Pancreas (tissue), 10 donors: ENCODE data around the gene KIF16B. TPM values are rescaled to one million over a fixed set of nuclear protein-coding genes. Genes with fewer than 3 reads are reported as not detected.

Source experiments
- ATAC-seq, 4 donors: fragments of 200-7000 bp; cut with Tn5 transposase; one replicate each; pipeline versions ENCODE4 v1.8.0 to v1.9.1; 2020; ENCODE audit warnings: mild to moderate bottlenecking in 4 of 4, moderate library complexity in 4 of 4
- DNase-seq, 6 donors: peaks; one replicate each; pipeline ENCODE4 v3.0.0-alpha.2; 2020
- FAIRE-seq: peaks from 2 replicates; lab custom pipeline; 2012; peaks lifted over from hg19 to GRCh38; lab: Jason Lieb, UNC
- H3K27ac ChIP-seq, 4 donors: fragments of 200-600 bp; sonication (generic); 1 replicate in 3 of 4; 2 replicates in 1 of 4; pipeline versions ENCODE4 v1.5.0 to v1.8.0; 2020
- H3K27me3 ChIP-seq, 4 donors: fragments of 200-600 bp; one replicate each; pipeline ENCODE4 v1.8.0; 2021
- H3K36me3 ChIP-seq, 3 donors: fragments of 200-600 bp; sonication (generic) in 1 of 3; one replicate each; pipeline versions ENCODE4 v1.5.0 to v1.8.0; 2020 to 2021
- H3K4me1 ChIP-seq, 3 donors: fragments of 200-600 bp; one replicate each; pipeline ENCODE4 v1.8.0; 2021
- H3K4me3 ChIP-seq, 4 donors: fragments of 200-600 bp; sonication (generic) in 2 of 4; one replicate each; pipeline versions ENCODE4 v1.5.0 to v1.8.0; 2020 to 2021
- H3K9me3 ChIP-seq, 4 donors: fragments of 200-600 bp; one replicate each; pipeline ENCODE4 v1.8.0; 2021
- WGBS, 2 donors: extraction: QIAGEN DNeasy Blood & Tissue Kit; methylation state at CpG; one replicate each; pipeline ENCODE4 v1.1.7; 2013; 5-methylcytosine and 5-hydroxymethylcytosine counted together
- intact Hi-C, 3 donors: fragments of 100-400 bp; cut with DNase I; formaldehyde crosslinking; loops; one replicate each; pipeline versions ENCODE4 v1.11.1 to v1.14.2; 2022
- polyA plus RNA-seq, 2 donors: library from polyadenylated mRNA; stranded (reverse); fragments of 200-250 nt; gene quantifications; one replicate each; pipeline ENCODE4 v1.2.3, GENCODE V29; 2013
- total RNA-seq, 6 donors: library from RNA; stranded (reverse); fragmentation: NEBNext Ultra II Directional in 4 of 6; extraction: Animal tissue kit (Norgen Biotek cat#: 25700) in 4 of 6; gene quantifications; one replicate each; pipeline versions ENCODE4 v1.2.1 to v1.2.4, GENCODE V29; 2021 to 2023
- TF ChIP-seq, protein P1 (sequence below), 4 donors: fragments of 200-600 bp; sonication (generic) in 3 of 4; IDR thresholded peaks; one replicate each; pipeline versions ENCODE4 v1.5.0 to v1.8.0; 2021; ENCODE audit warnings: antibody characterized with exemption in 4 of 4
- donor health status: healthy with polysubstance abuse.
- donor health status: DM: no; HTN: no; CAD: no; lungs with moderate emphysema.
- donor health status: DM: no; HTN: no; CAD: no.
- donor health status: control.
- donor health status: control.
- donor health status: Bipolar disorder and iron deficiency.
- donor health status: DM: yes; HTN: yes; CAD: no.
- donor health status: DM: no; HTN: no; CAD: no.
- donor health status: DM: no; HTN: no; CAD: no.
- donor health status: DM: yes; HTN: yes; CAD: no.

The KIF16B gene
- total and polyA plus RNA-seq, 8 donors, result 4.4 to 12.2 (median 7.3) TPM

DNA sequence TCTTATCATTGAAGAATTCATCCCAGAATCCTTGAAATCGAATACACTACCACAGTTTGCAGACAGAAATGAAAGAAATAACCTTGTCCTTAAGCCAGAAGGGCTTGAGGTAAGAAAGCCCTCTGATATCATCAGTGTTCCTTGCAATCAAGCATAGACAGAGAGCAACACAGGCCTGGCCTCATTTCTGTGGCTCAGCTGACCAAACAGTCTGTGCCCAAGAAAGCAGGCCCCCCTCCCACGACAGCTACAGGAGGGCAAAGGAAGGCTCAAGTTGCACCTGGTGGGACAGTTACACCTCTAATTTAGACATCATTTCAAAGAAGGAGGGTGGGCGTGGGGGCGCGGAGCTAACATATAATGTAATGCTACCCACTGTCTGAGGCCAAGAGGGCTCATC lies 21.6 kb downstream of the KIF16B start:
- 63 to 77% methylated on average over 5 of the region's 5 CpGs for WGBS, 2 donors
- ATAC-seq, result peak in 1 of 4 donors; percentile 15
- TF ChIP-seq, protein P1, sequence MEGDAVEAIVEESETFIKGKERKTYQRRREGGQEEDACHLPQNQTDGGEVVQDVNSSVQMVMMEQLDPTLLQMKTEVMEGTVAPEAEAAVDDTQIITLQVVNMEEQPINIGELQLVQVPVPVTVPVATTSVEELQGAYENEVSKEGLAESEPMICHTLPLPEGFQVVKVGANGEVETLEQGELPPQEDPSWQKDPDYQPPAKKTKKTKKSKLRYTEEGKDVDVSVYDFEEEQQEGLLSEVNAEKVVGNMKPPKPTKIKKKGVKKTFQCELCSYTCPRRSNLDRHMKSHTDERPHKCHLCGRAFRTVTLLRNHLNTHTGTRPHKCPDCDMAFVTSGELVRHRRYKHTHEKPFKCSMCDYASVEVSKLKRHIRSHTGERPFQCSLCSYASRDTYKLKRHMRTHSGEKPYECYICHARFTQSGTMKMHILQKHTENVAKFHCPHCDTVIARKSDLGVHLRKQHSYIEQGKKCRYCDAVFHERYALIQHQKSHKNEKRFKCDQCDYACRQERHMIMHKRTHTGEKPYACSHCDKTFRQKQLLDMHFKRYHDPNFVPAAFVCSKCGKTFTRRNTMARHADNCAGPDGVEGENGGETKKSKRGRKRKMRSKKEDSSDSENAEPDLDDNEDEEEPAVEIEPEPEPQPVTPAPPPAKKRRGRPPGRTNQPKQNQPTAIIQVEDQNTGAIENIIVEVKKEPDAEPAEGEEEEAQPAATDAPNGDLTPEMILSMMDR (IDR thresholded peaks at IDR 0.05), result no peak
- Histone ChIP-seq H3K4me1 (no peaks in the 10 kb centered on the region), H3K27ac (no peak overlapping the region), H3K9me3 (no peaks in the 10 kb centered on the region), H3K4me3 (no peak overlapping the region), H3K27me3 (no peaks in the 10 kb centered on the region), H3K36me3 (no peaks in the 10 kb centered on the region)
- no peak for DNase-seq
- no peak for FAIRE-seq
- intact Hi-C loops, result no loop called here

DNA sequence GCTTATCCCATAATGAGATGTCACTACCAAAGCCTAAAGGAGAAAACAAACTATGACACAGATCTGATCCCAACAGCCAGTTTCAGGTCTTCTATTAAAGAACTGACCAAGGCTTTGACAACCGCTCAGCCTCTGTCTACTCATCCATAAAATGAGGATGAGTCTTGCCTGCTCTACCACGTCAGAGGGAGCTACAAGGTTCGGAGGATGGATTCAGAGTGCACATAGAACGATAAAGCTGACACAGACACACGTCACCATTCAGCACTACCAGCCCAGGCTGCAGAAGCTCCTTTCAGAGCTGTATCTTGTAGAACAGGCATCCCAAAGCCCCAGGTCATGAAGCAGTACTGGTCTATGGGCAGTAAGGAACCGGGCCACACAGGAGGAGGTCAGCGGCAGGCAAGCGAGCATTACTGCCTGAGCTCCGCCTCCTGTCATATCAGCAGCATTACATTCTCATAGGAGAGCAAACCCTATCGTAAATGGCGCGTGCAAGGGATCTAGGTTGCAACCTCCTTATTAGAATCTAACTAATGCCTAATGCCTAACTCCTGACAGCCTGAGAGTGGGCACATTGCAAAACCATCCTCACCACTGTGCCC lies 25.1 kb downstream of the KIF16B start:
- no peak for DNase-seq
- no peak for ATAC-seq
- H3K9me3 ChIP-seq, result no peaks in the 10 kb centered on the region
- H3K4me1 ChIP-seq, result no peaks in the 10 kb centered on the region
- no peak overlapping the region for H3K27ac ChIP-seq
- no peaks in the 10 kb centered on the region for H3K36me3 ChIP-seq
- TF ChIP-seq, protein P1 (IDR thresholded peaks at IDR 0.05), result no peak
- 83 to 94% methylated on average over 12 of the region's 12 CpGs for WGBS, 2 donors
- intact Hi-C loops, result no loop called here
- no peaks in the 10 kb centered on the region for H3K27me3 ChIP-seq
- no peak overlapping the region for H3K4me3 ChIP-seq
- no peak for FAIRE-seq

DNA sequence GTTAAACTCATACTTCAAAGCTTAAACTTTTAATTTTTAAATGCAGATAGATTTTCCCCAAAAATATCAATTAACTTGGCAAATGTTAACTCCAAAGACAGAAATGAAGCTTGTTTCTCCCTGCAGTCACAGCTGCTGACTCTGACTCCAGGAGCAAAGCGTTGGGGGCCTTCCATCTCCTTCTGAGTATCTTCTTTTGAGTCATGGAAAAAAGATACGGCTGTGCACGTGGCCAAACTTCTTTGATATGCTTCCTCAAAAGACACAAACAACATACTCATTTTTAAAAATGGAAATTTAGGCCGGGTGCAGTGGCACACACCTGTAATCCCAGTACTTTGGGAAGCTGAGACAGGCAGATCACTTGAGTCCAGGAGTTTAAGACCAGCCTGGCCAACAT lies 28.3 kb downstream of the KIF16B start:
- WGBS, 2 donors, result 70 to 91% methylated on average over 4 of the region's 4 CpGs
- no peak for FAIRE-seq

DNA sequence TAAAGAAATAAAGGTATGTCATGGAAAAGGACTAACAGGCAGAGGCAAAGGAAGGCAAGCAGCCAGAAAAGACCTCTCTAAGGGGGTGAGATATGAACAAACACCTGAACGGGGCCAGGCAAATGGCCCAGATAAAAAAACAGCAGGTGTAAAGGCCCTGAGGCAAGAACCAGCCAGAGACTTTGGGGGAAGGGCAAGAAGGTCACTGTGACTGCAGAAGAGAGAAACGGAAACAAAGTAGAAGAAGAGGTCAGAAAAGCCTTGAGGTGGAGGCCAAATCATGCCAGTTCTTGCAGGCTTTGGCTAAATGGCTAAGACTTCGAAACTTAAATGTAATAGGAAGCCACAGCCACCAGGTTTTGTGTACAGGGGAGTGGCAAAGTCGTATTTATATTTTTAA lies 30.8 kb downstream of the KIF16B start:
- no peak overlapping the region for H3K27ac ChIP-seq
- TF ChIP-seq, protein P1 (IDR thresholded peaks at IDR 0.05), result no peak
- ATAC-seq (no peak), DNase-seq (no peak), FAIRE-seq (no peak)
- H3K4me3 ChIP-seq, result no peak overlapping the region
- intact Hi-C loops, result no loop called here
- H3K4me1 ChIP-seq, result no peaks in the 10 kb centered on the region
- WGBS, 2 donors, result 74% methylated on average over 4 of the region's 4 CpGs
- no peaks in the 10 kb centered on the region for H3K36me3 ChIP-seq
- H3K27me3 ChIP-seq, result no peaks in the 10 kb centered on the region
- no peaks in the 10 kb centered on the region for H3K9me3 ChIP-seq

More for the DNA sequence above, 28.3 kb downstream of the KIF16B start:
- H3K9me3 ChIP-seq, result no peaks in the 10 kb centered on the region
- no peaks in the 10 kb centered on the region for H3K27me3 ChIP-seq
- H3K4me1 ChIP-seq, result no peaks in the 10 kb centered on the region
- intact Hi-C loops, result no loop called here
- no peak overlapping the region for H3K4me3 ChIP-seq
- H3K36me3 ChIP-seq, result no peaks in the 10 kb centered on the region
- no peak for ATAC-seq
- TF ChIP-seq, protein P1 (IDR thresholded peaks at IDR 0.05), result no peak
- no peak overlapping the region for H3K27ac ChIP-seq
- DNase-seq, result no peak

DNA sequence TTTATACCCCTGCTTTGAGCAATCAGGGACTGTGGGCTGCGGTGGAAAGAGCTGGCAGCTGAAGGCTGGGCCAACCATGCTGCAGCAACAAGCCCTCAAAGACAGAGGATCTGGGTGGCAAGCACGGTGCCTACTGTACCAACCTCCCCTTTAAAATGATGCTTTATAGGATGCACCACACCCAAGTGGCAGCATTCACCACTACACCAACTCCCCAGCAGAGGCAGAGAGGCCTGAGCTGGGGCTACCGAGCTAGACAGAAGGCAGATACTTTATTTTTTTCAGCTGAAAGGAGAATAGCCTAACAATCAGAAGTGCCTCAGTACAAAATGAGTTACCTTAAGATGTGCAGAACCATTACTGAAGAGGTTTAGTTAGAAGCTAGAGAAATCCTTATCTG lies 31.4 kb downstream of the KIF16B start:
- DNase-seq (no peak), FAIRE-seq (no peak), ATAC-seq (no peak)
- no peaks in the 10 kb centered on the region for H3K4me1 ChIP-seq
- no peak overlapping the region for H3K27ac ChIP-seq
- no peaks in the 10 kb centered on the region for H3K9me3 ChIP-seq
- no peak overlapping the region for H3K4me3 ChIP-seq
- H3K27me3 ChIP-seq, result no peaks in the 10 kb centered on the region
- TF ChIP-seq, protein P1 (IDR thresholded peaks at IDR 0.05), result no peak
- 82 to 95% methylated on average over 3 of the region's 3 CpGs for WGBS, 2 donors
- no peaks in the 10 kb centered on the region for H3K36me3 ChIP-seq
- intact Hi-C loops, result no loop called here
